PC-9 (cell line): ENCODE data around the gene NIPAL3.

Source experiments
- CTCF ChIP-seq: fragments of 200-600 bp; sonication (generic); conservative IDR thresholded peaks from 2 replicates; pipeline ENCODE4 v1.6.1; 2017; ENCODE audit warnings: mixed run types, antibody characterized with exemption, mild to moderate bottlenecking, moderate library complexity
- EZH2 ChIP-seq: fragments of 200-600 bp; sonication (generic); IDR thresholded peaks from 2 replicates; pipeline ENCODE4 v1.8.0; 2017; ENCODE audit warnings: antibody characterized with exemption, low read depth

- no peak for TF ChIP-seq CTCF
- no peak for TF ChIP-seq EZH2
Measured at GRCh38 chr1:24487455-24487854, 71.9 kb downstream of the NIPAL3 start.
